ENCODE results near the gene RASD1. TPM values are rescaled to one million over a fixed set of nuclear protein-coding genes. Genes with fewer than 3 reads are reported as not detected.

RASD1 gene
- polyA plus RNA-seq, 1 of the 3 experiments (the other 2 are of a cell fraction) = 0.43 TPM

DNA sequence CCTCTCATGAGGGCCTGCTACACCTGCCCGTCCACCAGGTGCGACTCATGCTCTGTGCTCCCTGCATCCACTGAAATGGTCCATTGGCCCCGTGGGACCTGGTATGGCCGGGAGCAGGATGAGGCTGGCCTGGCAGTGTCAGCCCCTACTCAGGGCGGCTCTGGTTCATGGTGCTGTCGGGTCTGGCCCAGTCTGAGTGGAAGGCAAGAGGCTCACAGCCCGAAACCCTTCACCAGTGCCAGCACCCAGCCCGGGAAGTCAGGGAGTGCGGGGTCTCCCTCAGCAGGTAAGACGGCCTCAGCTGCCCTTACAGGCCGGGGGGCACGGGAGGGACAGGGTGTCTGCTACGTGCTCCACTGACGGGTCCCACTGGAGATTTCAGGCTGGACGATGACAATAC is 40.5 kb upstream of the RASD1 start:
- Histone ChIP-seq H3K9me3 (no peaks in the 10 kb centered on the region), H3K79me2 (ENCODE audit: insufficient read depth) (no peaks in the 10 kb centered on the region), H3K9ac (no peak overlapping the region), H4K20me1 (ENCODE audit: insufficient read depth) (no peaks in the 10 kb centered on the region), H2AFZ (ENCODE audit: low read depth) (no peak overlapping the region), H3K4me2 (no peak overlapping the region), H3K27me3 (ENCODE audit: insufficient read depth) (no peaks in the 10 kb centered on the region), H3K9me2 (no peaks in the 10 kb centered on the region), H3K4me3 (ENCODE audit: low read depth in 2 of 2, low read length in 1 of 2) (no peak overlapping the region), H3K36me3 (replicated peaks in 1 of 2; ENCODE audit: control insufficient read depth in 1 of 2, insufficient read depth in 2 of 2, low read length in 1 of 2) (no peaks in the 10 kb centered on the region), H3K4me1 (ENCODE audit: control insufficient read depth in 1 of 2, insufficient read depth in 2 of 2, low read depth in 1 of 2, low read length in 1 of 2) (peaks cover 0 to 54% of the 10 kb centered on the region in 2 experiments; a peak in 1 of 4 replicates), H3F3A (replicated peaks; ENCODE audit: insufficient read depth) (peaks cover 5% of the 10 kb centered on the region), H3K27ac (ENCODE audit: low read depth in 2 of 2, low read length in 1 of 2) (peak overlapping the region in 1 of 2 experiments; percentile 24; a peak in 1 of 4 replicates)
- no peak for DNase-seq
- POLR2A ChIA-PET = no interaction called here
- CTCF ChIA-PET = interaction anchor here (1.3 kb wide), 2 partner anchors 12 to 76 kb away, joined by 3 read pairs; no protein-coding TSS in a partner anchor
- TF ChIP-seq GABPA (IDR thresholded peaks at IDR 0.05; ENCODE audit: low read depth) (no peak), EZH2phosphoT487 (IDR thresholded peaks at IDR 0.05; ENCODE audit: borderline replicate concordance, low read depth) (no peak), POLR2AphosphoS5 (IDR thresholded peaks at IDR 0.05; ENCODE audit: low read depth, low read length) (no peak), TEAD4 (IDR thresholded peaks at IDR 0.05; ENCODE audit: borderline replicate concordance, insufficient read depth) (no peak), MEF2A (IDR thresholded peaks at IDR 0.05; ENCODE audit: borderline replicate concordance, low read depth) (no peak), RFX5 (IDR thresholded peaks at IDR 0.05; ENCODE audit: low read length) (no peak), MXI1 (IDR thresholded peaks at IDR 0.05; ENCODE audit: low read depth, low read length) (no peak), NFIC (IDR thresholded peaks at IDR 0.05; ENCODE audit: borderline replicate concordance) (no peak), TCF12 (IDR thresholded peaks at IDR 0.05) (no peak), ZBTB33 (IDR thresholded peaks at IDR 0.05; ENCODE audit: borderline replicate concordance, low read depth) (no peak), IRF3 (IDR thresholded peaks at IDR 0.05; ENCODE audit: low read depth, low read length) (no peak)
- TF ChIP-seq, protein P1, sequence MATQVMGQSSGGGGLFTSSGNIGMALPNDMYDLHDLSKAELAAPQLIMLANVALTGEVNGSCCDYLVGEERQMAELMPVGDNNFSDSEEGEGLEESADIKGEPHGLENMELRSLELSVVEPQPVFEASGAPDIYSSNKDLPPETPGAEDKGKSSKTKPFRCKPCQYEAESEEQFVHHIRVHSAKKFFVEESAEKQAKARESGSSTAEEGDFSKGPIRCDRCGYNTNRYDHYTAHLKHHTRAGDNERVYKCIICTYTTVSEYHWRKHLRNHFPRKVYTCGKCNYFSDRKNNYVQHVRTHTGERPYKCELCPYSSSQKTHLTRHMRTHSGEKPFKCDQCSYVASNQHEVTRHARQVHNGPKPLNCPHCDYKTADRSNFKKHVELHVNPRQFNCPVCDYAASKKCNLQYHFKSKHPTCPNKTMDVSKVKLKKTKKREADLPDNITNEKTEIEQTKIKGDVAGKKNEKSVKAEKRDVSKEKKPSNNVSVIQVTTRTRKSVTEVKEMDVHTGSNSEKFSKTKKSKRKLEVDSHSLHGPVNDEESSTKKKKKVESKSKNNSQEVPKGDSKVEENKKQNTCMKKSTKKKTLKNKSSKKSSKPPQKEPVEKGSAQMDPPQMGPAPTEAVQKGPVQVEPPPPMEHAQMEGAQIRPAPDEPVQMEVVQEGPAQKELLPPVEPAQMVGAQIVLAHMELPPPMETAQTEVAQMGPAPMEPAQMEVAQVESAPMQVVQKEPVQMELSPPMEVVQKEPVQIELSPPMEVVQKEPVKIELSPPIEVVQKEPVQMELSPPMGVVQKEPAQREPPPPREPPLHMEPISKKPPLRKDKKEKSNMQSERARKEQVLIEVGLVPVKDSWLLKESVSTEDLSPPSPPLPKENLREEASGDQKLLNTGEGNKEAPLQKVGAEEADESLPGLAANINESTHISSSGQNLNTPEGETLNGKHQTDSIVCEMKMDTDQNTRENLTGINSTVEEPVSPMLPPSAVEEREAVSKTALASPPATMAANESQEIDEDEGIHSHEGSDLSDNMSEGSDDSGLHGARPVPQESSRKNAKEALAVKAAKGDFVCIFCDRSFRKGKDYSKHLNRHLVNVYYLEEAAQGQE (IDR thresholded peaks at IDR 0.05; ENCODE audit: low read depth, low read length) = no peak
- TF ChIP-seq, protein P2, sequence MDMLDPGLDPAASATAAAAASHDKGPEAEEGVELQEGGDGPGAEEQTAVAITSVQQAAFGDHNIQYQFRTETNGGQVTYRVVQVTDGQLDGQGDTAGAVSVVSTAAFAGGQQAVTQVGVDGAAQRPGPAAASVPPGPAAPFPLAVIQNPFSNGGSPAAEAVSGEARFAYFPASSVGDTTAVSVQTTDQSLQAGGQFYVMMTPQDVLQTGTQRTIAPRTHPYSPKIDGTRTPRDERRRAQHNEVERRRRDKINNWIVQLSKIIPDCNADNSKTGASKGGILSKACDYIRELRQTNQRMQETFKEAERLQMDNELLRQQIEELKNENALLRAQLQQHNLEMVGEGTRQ (IDR thresholded peaks at IDR 0.05; ENCODE audit: borderline replicate concordance, low read depth, low read length) = no peak
- TF ChIP-seq, protein P3, sequence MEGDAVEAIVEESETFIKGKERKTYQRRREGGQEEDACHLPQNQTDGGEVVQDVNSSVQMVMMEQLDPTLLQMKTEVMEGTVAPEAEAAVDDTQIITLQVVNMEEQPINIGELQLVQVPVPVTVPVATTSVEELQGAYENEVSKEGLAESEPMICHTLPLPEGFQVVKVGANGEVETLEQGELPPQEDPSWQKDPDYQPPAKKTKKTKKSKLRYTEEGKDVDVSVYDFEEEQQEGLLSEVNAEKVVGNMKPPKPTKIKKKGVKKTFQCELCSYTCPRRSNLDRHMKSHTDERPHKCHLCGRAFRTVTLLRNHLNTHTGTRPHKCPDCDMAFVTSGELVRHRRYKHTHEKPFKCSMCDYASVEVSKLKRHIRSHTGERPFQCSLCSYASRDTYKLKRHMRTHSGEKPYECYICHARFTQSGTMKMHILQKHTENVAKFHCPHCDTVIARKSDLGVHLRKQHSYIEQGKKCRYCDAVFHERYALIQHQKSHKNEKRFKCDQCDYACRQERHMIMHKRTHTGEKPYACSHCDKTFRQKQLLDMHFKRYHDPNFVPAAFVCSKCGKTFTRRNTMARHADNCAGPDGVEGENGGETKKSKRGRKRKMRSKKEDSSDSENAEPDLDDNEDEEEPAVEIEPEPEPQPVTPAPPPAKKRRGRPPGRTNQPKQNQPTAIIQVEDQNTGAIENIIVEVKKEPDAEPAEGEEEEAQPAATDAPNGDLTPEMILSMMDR (IDR thresholded peaks at IDR 0.05) = no peak
- WGBS (ENCODE audit: low lambda C conversion rate) = 100% methylated on average over 2 of the region's 15 CpGs

Measured in SK-N-SH (cell line).